Hepatocyte (in vitro differentiated cells): ENCODE results near the gene DERL3. TPM values are rescaled to one million over a fixed set of nuclear protein-coding genes. Genes with fewer than 3 reads are reported as not detected.
A peak's percentile ranks its signal among the peaks of the same experiment; 100 is the strongest.

Experiments used
- DNase-seq: peaks from one replicate; pipeline ENCODE4 v3.0.0-alpha.2; 2016; ENCODE audit warnings: low spot score
- H2AFZ ChIP-seq: fragments of 200-600 bp; sonication (generic); 2 replicates; pipeline ENCODE4 v1.6.0; 2016; ENCODE audit warnings: antibody characterized with exemption, mild to moderate bottlenecking
- H3K27ac ChIP-seq: fragments of 200-600 bp; sonication (generic); 2 replicates; pipeline ENCODE4 v1.5.1; 2016; ENCODE audit warnings: mild to moderate bottlenecking
- H3K27me3 ChIP-seq: fragments of 200-600 bp; sonication (generic); 2 replicates; pipeline ENCODE4 v1.6.1; 2016
- H3K36me3 ChIP-seq: fragments of 200-600 bp; sonication (generic); replicated peaks from 2 replicates; pipeline ENCODE4 v1.5.1; 2016; ENCODE audit warnings: low read depth; ENCODE audit not compliant: insufficient read depth
- H3K4me1 ChIP-seq: fragments of 200-600 bp; sonication (generic); 2 replicates; pipeline ENCODE4 v1.5.1; 2016; ENCODE audit warnings: mild to moderate bottlenecking, moderate library complexity; ENCODE audit not compliant: insufficient read depth
- H3K4me2 ChIP-seq: fragments of 200-600 bp; sonication (generic); 2 replicates; pipeline ENCODE4 v1.6.0; 2016
- H3K4me3 ChIP-seq: fragments of 200-600 bp; sonication (generic); 2 replicates; pipeline ENCODE4 v1.5.1; 2016; ENCODE audit warnings: mild to moderate bottlenecking
- H3K79me2 ChIP-seq: fragments of 200-600 bp; sonication (generic); 2 replicates; pipeline ENCODE4 v1.6.0; 2017; ENCODE audit warnings: mild to moderate bottlenecking
- H3K9me2 ChIP-seq: fragments of 200-600 bp; sonication (generic); replicated peaks from 2 replicates; pipeline ENCODE4 v1.6.0; 2017; ENCODE audit warnings: mild to moderate bottlenecking; ENCODE audit not compliant: insufficient read depth
- H3K9me3 ChIP-seq: fragments of 200-600 bp; sonication (generic); 2 replicates; pipeline ENCODE4 v1.5.1; 2016; ENCODE audit warnings: low read depth, mild to moderate bottlenecking
- H4K20me1 ChIP-seq: fragments of 200-600 bp; sonication (generic); 2 replicates; pipeline ENCODE4 v1.6.0; 2016; ENCODE audit warnings: mild to moderate bottlenecking; ENCODE audit not compliant: insufficient read depth, poor library complexity, severe bottlenecking
- EZH2 ChIP-seq: fragments of 200-600 bp; sonication (generic); IDR thresholded peaks from 2 replicates; pipeline ENCODE4 v1.6.1; 2016; ENCODE audit warnings: antibody characterized with exemption, mild to moderate bottlenecking, borderline replicate concordance
- EZH2phosphoT487 ChIP-seq: fragments of 200-600 bp; sonication (generic); IDR thresholded peaks from one replicate; pipeline ENCODE4 v1.6.1; 2018; ENCODE audit warnings: antibody characterized with exemption, mild to moderate bottlenecking, low read depth, moderate library complexity; ENCODE audit not compliant: unreplicated experiment, severe bottlenecking
- WGBS: methylation state at CpG from one replicate; pipeline ENCODE4 v1.1.6; 2016; ENCODE audit warnings: low lambda C conversion rate; ENCODE audit errors: missing lambda C conversion rate; 5-methylcytosine and 5-hydroxymethylcytosine counted together
- polyA plus RNA-seq: library from polyadenylated mRNA; unstranded; fragments of >200 nt; fragmentation: Nextera tagmentation; extraction: Ambion mirVana; gene quantifications from 2 replicates; pipeline ENCODE4 v1.2.1, GENCODE V29; 2016
- total RNA-seq: library from RNA; depleted of rRNA; stranded (reverse); fragments of >200 nt; gene quantifications from 2 replicates; pipeline ENCODE4 v1.2.3, GENCODE V29; 2014
- TF ChIP-seq, protein P1 (sequence below): fragments of 200-600 bp; sonication (generic); IDR thresholded peaks from 2 replicates; pipeline ENCODE4 v1.5.1; 2016; ENCODE audit warnings: antibody characterized with exemption, mild to moderate bottlenecking; ENCODE audit not compliant: poor library complexity

Gene DERL3
- total and polyA plus RNA-seq, 2 experiments from 2014 or later: 1.6 to 6.1 TPM

DNA sequence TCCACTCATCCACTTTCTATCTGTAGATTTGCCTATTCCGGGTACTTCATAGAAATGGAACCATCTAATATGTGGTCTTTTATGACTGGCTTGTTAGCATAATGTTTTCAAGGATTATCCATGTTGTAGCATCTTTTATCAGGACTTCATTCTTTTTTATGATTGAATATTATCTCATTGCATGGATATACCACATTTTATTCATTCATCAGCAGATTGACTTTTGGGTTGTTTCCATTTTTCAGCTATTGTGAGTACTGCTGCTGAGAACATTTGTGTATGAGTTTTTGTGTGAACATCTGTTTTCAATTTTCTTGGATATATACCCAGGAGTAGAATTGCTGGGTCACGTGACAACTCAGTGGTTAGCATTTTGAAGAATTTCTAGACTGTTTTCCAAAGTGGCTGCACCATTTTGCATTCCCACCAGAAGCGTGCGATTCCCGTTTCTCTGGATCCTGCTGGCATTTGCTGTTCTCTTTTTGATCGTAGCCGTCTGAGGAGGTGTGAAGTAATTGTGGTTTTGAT is 8.9 kb downstream of the DERL3 start:
- Histone ChIP-seq H4K20me1 (peaks cover 3% of the 10 kb centered on the region), H3K27me3 (no peaks in the 10 kb centered on the region), H3K79me2 (peaks cover 14% of the 10 kb centered on the region), H3K27ac (peak overlapping the region; percentile 52), H3K4me3 (no peak overlapping the region), H3K4me1 (no peaks in the 10 kb centered on the region), H3K9me2 (no peaks in the 10 kb centered on the region), H3K36me3 (no peaks in the 10 kb centered on the region), H2AFZ (no peak overlapping the region), H3K4me2 (no peak overlapping the region), H3K9me3 (no peaks in the 10 kb centered on the region)
- no peak for DNase-seq
- TF ChIP-seq EZH2phosphoT487 (no peak), EZH2 (no peak)
- TF ChIP-seq, protein P1, sequence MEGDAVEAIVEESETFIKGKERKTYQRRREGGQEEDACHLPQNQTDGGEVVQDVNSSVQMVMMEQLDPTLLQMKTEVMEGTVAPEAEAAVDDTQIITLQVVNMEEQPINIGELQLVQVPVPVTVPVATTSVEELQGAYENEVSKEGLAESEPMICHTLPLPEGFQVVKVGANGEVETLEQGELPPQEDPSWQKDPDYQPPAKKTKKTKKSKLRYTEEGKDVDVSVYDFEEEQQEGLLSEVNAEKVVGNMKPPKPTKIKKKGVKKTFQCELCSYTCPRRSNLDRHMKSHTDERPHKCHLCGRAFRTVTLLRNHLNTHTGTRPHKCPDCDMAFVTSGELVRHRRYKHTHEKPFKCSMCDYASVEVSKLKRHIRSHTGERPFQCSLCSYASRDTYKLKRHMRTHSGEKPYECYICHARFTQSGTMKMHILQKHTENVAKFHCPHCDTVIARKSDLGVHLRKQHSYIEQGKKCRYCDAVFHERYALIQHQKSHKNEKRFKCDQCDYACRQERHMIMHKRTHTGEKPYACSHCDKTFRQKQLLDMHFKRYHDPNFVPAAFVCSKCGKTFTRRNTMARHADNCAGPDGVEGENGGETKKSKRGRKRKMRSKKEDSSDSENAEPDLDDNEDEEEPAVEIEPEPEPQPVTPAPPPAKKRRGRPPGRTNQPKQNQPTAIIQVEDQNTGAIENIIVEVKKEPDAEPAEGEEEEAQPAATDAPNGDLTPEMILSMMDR: no peak
- 62% methylated on average over 7 of the region's 7 CpGs for WGBS

- 93% methylated on average over 10 of the region's 10 CpGs for WGBS
- TF ChIP-seq, protein P1: no peak
- TF ChIP-seq EZH2 (no peak), EZH2phosphoT487 (no peak)
- no peaks in the 10 kb centered on the region for H3K36me3 ChIP-seq
- H2AFZ ChIP-seq: no peak overlapping the region
- no peak for DNase-seq
- H3K79me2 ChIP-seq: peaks cover 14% of the 10 kb centered on the region
- H3K9me3 ChIP-seq: no peaks in the 10 kb centered on the region
- no peaks in the 10 kb centered on the region for H3K9me2 ChIP-seq
- no peaks in the 10 kb centered on the region for H3K4me1 ChIP-seq
- no peak overlapping the region for H3K4me2 ChIP-seq
- peak overlapping the region; percentile 44 for H3K27ac ChIP-seq
- peaks cover 3% of the 10 kb centered on the region for H4K20me1 ChIP-seq
- no peaks in the 10 kb centered on the region for H3K27me3 ChIP-seq
- H3K4me3 ChIP-seq: no peak overlapping the region
Measured at GRCh38 chr22:23828800-23829680, 9.8 kb downstream of the DERL3 start.

DNA sequence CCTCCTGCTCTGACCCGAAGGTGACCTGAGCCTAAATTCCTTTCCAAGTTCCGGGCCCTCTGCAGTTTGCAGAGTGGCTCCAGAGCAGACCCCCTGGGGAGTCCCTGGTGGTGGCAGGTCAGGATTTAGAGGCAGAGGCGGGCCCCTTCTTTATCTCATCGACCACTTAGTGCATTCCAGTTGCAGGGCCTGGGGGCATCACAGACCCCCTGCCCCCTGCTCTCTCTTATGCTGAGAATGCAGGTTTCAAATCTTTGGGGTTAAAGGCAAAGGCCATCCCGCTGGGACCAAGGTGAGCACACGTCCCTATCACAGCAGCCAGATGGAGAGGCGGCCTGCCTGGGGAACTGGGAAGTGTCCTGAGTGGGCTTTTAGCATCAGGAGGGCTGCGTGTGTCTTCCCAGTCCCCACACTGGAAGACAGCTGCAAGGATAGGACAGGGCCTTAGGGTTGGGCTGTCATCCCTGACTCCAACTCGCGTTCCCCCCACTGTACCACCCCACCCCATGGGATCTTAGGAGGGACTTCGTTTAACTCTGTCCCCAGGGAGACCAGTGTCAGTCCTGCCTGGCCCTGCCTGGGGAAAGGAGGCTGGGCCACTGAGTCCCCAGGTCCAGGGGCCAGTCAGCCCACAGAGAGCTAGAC is 11.3 kb downstream of the DERL3 start:
- Histone ChIP-seq H3K9me2 (no peaks in the 10 kb centered on the region), H3K27me3 (no peaks in the 10 kb centered on the region), H3K79me2 (peaks cover 14% of the 10 kb centered on the region), H3K9me3 (no peaks in the 10 kb centered on the region), H3K36me3 (no peaks in the 10 kb centered on the region), H3K4me2 (no peak overlapping the region), H3K27ac (no peak overlapping the region), H3K4me3 (no peak overlapping the region), H2AFZ (no peak overlapping the region), H4K20me1 (peaks cover 3% of the 10 kb centered on the region), H3K4me1 (no peaks in the 10 kb centered on the region)
- WGBS: 80% methylated on average over 11 of the region's 11 CpGs
- no peak for DNase-seq
- TF ChIP-seq, protein P1: no peak
- TF ChIP-seq EZH2phosphoT487 (no peak), EZH2 (no peak)
